ENCODE measurements around the gene RPS3A. TPM values are rescaled to one million over a fixed set of nuclear protein-coding genes. Genes with fewer than 3 reads are reported as not detected.

RPS3A gene
- polyA plus RNA-seq, 1 donor, result 3,930 TPM

Other genes with a start within 250 kb of the RPS3A start
- gene LRBA, start 84.3 kb upstream of the RPS3A start, polyA plus RNA-seq (ENCODE audit: insufficient read length), result 75.9 TPM
- not detected for gene PRSS48, start 177.5 kb downstream of the RPS3A start, polyA plus RNA-seq (ENCODE audit: insufficient read length)
- 35.2 TPM for gene SH3D19, start 226.0 kb downstream of the RPS3A start, polyA plus RNA-seq (ENCODE audit: insufficient read length)